MM.1S (cell line): ENCODE measurements around the gene RCN1.

Experiments used
- DNase-seq: peaks from one replicate; pipeline ENCODE4 v3.0.0-alpha.2; 2015
- H2AFZ ChIP-seq: fragments of 300-600 bp; sonication (generic); 2 replicates; pipeline ENCODE4 v1.6.0; 2016; ENCODE audit warnings: antibody characterized with exemption, low read length
- H3F3A ChIP-seq: fragments of 300-600 bp; sonication (generic); 2 replicates; pipeline ENCODE4 v1.6.1; 2016; ENCODE audit warnings: mild to moderate bottlenecking, antibody characterized with exemption, low read length, moderate library complexity, mixed read lengths; ENCODE audit not compliant: insufficient read depth
- H3K27ac ChIP-seq: fragments of 300-600 bp; sonication (generic); 2 replicates; pipeline ENCODE4 v1.5.1; 2016; ENCODE audit warnings: mild to moderate bottlenecking, low read length
- H3K27me3 ChIP-seq: fragments of 300-600 bp; sonication (generic); replicated peaks from 2 replicates; pipeline ENCODE4 v1.6.0; 2016; ENCODE audit warnings: low read length; ENCODE audit not compliant: insufficient read depth
- H3K36me3 ChIP-seq: fragments of 300-600 bp; sonication (generic); replicated peaks from 2 replicates; pipeline ENCODE4 v1.6.1; 2016; ENCODE audit warnings: mild to moderate bottlenecking, low read length, mixed read lengths; ENCODE audit not compliant: insufficient read depth
- H3K4me1 ChIP-seq: fragments of 300-600 bp; sonication (generic); 2 replicates; pipeline ENCODE4 v1.6.1; 2016; ENCODE audit warnings: low read length, mixed read lengths
- H3K4me2 ChIP-seq: fragments of 300-600 bp; sonication (generic); 2 replicates; pipeline ENCODE4 v1.6.0; 2016; ENCODE audit warnings: low read depth, low read length
- H3K4me3 ChIP-seq: fragments of 300-600 bp; sonication (generic); 2 replicates; pipeline ENCODE4 v1.5.1; 2016; ENCODE audit warnings: low read length, mixed read lengths
- H3K79me2 ChIP-seq: fragments of 300-600 bp; sonication (generic); 2 replicates; pipeline ENCODE4 v1.6.1; 2016; ENCODE audit warnings: mixed run types, low read length, mixed read lengths
- H3K9ac ChIP-seq: fragments of 300-600 bp; sonication (generic); 2 replicates; pipeline ENCODE4 v1.6.1; 2016; ENCODE audit warnings: low read length, mixed read lengths
- H3K9me2 ChIP-seq: fragments of 300-600 bp; sonication (generic); replicated peaks from 2 replicates; pipeline ENCODE4 v1.6.1; 2016; ENCODE audit warnings: mild to moderate bottlenecking, low read length, mixed read lengths; ENCODE audit not compliant: insufficient read depth
- H3K9me3 ChIP-seq: fragments of 300-600 bp; sonication (generic); replicated peaks from 2 replicates; pipeline ENCODE4 v1.6.1; 2016; ENCODE audit warnings: mild to moderate bottlenecking, low read length, mixed read lengths; ENCODE audit not compliant: insufficient read depth
- H4K20me1 ChIP-seq: fragments of 300-600 bp; sonication (generic); 2 replicates; pipeline ENCODE4 v1.6.1; 2016; ENCODE audit warnings: mild to moderate bottlenecking, low read length, moderate library complexity, mixed read lengths; ENCODE audit not compliant: insufficient read depth
- CTCF ChIP-seq: fragments of 300-600 bp; sonication (generic); IDR thresholded peaks from 2 replicates; pipeline ENCODE4 v1.5.1; 2016; ENCODE audit warnings: antibody characterized with exemption, low read length, mixed read lengths
- EZH2 ChIP-seq: fragments of 300-600 bp; sonication (generic); optimal IDR thresholded peaks from 2 replicates; pipeline ENCODE3; 2017; ENCODE audit warnings: low read depth, mild to moderate bottlenecking, antibody characterized with exemption, low read length, mixed read lengths
- EZH2phosphoT487 ChIP-seq: fragments of 300-600 bp; sonication (generic); IDR thresholded peaks from 2 replicates; pipeline ENCODE4 v1.6.1; 2018; ENCODE audit warnings: antibody characterized with exemption, low read length

The RCN1 gene

GRCh38 chr11:32152821-32153220 lies 61.9 kb downstream of the RCN1 start:
- no peak overlapping the region for H3K4me2 ChIP-seq
- no peaks in the 10 kb centered on the region for H3K79me2 ChIP-seq
- H3K4me1 ChIP-seq, result no peaks in the 10 kb centered on the region
- no peak for DNase-seq
- no peaks in the 10 kb centered on the region for H3K9me3 ChIP-seq
- H3K4me3 ChIP-seq, result no peak overlapping the region
- H2AFZ ChIP-seq, result no peak overlapping the region
- H3K36me3 ChIP-seq, result no peaks in the 10 kb centered on the region
- H3F3A ChIP-seq, result no peaks in the 10 kb centered on the region
- TF ChIP-seq CTCF (no peak), EZH2 (no peak), EZH2phosphoT487 (no peak)
- no peaks in the 10 kb centered on the region for H3K9me2 ChIP-seq
- H3K9ac ChIP-seq, result no peak overlapping the region
- no peaks in the 10 kb centered on the region for H3K27me3 ChIP-seq
- no peaks in the 10 kb centered on the region for H4K20me1 ChIP-seq
- no peak overlapping the region for H3K27ac ChIP-seq

GRCh38 chr11:32153747-32154146 lies 62.9 kb downstream of the RCN1 start:
- Histone ChIP-seq H3K4me3 (no peak overlapping the region), H3K9me3 (no peaks in the 10 kb centered on the region), H3K9me2 (no peaks in the 10 kb centered on the region), H4K20me1 (no peaks in the 10 kb centered on the region), H3K9ac (no peak overlapping the region), H3K36me3 (no peaks in the 10 kb centered on the region), H3F3A (no peaks in the 10 kb centered on the region), H3K79me2 (no peaks in the 10 kb centered on the region), H3K27ac (no peak overlapping the region), H3K4me2 (no peak overlapping the region), H3K27me3 (no peaks in the 10 kb centered on the region), H3K4me1 (no peaks in the 10 kb centered on the region), H2AFZ (no peak overlapping the region)
- DNase-seq, result no peak
- TF ChIP-seq EZH2phosphoT487, result no peak
- no peak for TF ChIP-seq CTCF
- TF ChIP-seq EZH2, result no peak

- H3K4me2 ChIP-seq, result no peak overlapping the region
- H4K20me1 ChIP-seq, result no peaks in the 10 kb centered on the region
- H3K27me3 ChIP-seq, result no peaks in the 10 kb centered on the region
- H3K79me2 ChIP-seq, result no peaks in the 10 kb centered on the region
- H2AFZ ChIP-seq, result no peak overlapping the region
- H3K9ac ChIP-seq, result no peak overlapping the region
- H3K36me3 ChIP-seq, result no peaks in the 10 kb centered on the region
- DNase-seq, result no peak
- H3K27ac ChIP-seq, result no peak overlapping the region
- H3K4me3 ChIP-seq, result no peak overlapping the region
- H3F3A ChIP-seq, result no peaks in the 10 kb centered on the region
- no peaks in the 10 kb centered on the region for H3K9me3 ChIP-seq
- H3K9me2 ChIP-seq, result no peaks in the 10 kb centered on the region
- TF ChIP-seq EZH2 (no peak), CTCF (peak; percentile 7; the same call in 1 of the 2 replicates), EZH2phosphoT487 (no peak)
- no peaks in the 10 kb centered on the region for H3K4me1 ChIP-seq
Measured at GRCh38 chr11:32154275-32154674, 63.4 kb downstream of the RCN1 start.
